Gastroesophageal sphincter (tissue), 3 donors: Measurements from ENCODE around the gene UGT1A10.

Experiments
- POLR2AphosphoS5 ChIP-seq: sonication (generic); formaldehyde crosslinking; IDR thresholded peaks from one replicate; pipeline ENCODE4 v1.6.1; 2017; ENCODE audit warnings: antibody characterized with exemption
- TF ChIP-seq, protein P1 (sequence below), 4 experiments: fragments of 200-600 bp in 2 of 4; fragments of 450-650 bp in 2 of 4; sonication (generic) in 1 of 4; IDR thresholded peaks; one replicate each; pipeline ENCODE4 v1.5.1; 2017 to 2019; ENCODE audit warnings: antibody characterized with exemption in 4 of 4, mild to moderate bottlenecking in 2 of 4, moderate library complexity in 2 of 4

GRCh38 chr2:233689501-233689900, 53.3 kb downstream of the UGT1A10 start:
- TF ChIP-seq POLR2AphosphoS5, result no peak
- TF ChIP-seq, protein P1, sequence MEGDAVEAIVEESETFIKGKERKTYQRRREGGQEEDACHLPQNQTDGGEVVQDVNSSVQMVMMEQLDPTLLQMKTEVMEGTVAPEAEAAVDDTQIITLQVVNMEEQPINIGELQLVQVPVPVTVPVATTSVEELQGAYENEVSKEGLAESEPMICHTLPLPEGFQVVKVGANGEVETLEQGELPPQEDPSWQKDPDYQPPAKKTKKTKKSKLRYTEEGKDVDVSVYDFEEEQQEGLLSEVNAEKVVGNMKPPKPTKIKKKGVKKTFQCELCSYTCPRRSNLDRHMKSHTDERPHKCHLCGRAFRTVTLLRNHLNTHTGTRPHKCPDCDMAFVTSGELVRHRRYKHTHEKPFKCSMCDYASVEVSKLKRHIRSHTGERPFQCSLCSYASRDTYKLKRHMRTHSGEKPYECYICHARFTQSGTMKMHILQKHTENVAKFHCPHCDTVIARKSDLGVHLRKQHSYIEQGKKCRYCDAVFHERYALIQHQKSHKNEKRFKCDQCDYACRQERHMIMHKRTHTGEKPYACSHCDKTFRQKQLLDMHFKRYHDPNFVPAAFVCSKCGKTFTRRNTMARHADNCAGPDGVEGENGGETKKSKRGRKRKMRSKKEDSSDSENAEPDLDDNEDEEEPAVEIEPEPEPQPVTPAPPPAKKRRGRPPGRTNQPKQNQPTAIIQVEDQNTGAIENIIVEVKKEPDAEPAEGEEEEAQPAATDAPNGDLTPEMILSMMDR (IDR thresholded peaks at IDR 0.05), result no peak
